HG02610 (cell line): ENCODE results near the gene TIGD3.

Experiments
- ATAC-seq: cut with Tn5 transposase; IDR thresholded peaks from one replicate; pipeline ENCODE4 v1.9.1; 2021; ENCODE audit warnings: mild to moderate bottlenecking, moderate library complexity; ENCODE audit not compliant: unreplicated experiment

The TIGD3 gene

DNA sequence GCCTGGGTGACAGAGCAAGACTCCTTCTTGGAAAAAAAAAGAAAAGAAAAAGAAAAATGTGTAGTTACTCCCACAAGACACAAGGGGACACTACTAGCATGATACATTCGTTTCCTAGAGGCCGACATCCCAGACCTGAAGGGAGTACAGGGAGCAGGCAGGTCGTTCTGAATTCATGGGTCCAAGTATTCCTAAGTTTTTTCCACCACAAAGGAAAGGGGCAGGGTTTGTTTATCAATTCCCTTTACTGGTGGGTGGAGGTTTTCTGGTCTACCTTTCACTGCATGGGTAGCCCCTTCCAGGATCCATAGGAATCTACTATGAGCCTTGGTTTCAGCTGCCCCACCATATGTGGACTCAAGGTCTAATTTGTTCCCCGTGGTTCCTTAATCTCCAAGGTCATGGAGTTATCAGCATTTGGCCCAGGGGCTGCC lies 11.8 kb downstream of the TIGD3 start:
- no peak for ATAC-seq

DNA sequence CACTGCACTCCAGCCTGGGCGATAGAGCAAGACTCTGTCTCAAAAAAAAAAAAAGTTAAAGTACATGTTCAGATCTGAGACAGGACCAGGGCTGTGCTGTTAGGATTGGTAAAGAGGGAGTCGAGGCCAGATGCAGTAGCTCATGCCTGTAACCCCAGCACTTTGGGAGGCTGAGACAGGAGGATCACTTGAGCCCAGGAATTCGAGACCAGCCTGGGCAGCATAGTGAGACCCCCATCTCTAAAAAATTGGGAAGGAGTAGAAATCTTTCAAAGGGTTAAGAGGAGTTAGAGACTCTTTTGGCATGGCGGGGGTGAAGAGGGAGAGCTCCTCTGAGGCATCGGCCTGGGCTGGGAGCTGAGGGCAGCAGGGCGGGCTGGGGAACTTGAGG lies 16.1 kb downstream of the TIGD3 start:
- ATAC-seq: no peak

DNA sequence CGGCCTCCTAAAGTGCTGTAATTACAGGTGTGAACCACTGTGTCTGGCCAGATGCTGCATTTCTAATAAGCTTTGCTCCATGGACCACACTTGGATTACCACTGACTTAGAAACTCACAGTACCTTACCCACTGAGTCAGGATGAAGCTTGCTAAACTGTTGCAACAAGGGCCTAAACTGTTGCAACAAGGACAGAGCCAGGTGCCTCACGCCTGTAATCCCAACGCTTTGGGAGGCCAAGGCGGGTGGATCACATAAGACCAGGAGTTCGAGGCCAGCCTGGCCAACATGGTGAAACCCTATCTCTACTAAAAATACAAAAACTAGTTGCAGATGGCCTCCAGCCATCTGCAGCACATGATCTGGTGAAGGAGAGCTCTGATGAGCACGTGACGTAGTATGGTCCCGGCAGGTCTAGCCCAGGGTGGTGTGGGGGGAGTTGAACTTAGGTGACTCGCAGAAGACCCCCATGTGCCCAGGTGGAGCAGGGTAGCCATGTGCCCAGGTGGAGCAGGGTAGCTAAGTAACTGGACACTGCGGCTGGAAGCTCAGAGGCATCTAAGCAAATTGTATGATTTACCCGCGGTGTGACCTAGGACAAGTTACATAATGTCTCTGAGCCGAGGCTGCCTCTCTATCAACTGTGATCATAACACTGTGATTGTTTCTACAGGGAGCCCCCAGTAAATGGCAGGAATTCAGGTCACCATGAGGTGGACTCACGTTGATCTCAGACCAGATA lies 19.5 kb downstream of the TIGD3 start:
- ATAC-seq: no peak

DNA sequence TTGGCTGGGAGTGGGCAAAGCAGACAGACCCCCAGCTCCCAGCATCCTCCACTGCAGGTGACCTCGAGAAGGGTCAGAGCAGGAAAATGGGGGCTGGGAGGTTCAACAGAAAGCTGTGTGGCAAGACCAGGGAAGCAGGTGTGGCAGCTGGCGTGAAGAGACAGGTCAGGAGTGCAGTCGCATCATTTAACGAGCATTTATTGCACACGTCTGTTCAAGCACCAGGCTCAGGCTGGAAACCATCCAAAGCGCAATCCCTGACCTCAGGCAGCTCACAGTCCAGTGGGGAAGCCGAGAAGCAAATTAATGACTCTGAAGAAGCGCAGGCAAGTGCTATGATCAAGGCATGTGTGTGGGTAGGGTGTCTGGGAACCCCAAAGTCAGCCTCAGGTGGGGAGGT lies 20.5 kb downstream of the TIGD3 start:
- ATAC-seq: no peak

DNA sequence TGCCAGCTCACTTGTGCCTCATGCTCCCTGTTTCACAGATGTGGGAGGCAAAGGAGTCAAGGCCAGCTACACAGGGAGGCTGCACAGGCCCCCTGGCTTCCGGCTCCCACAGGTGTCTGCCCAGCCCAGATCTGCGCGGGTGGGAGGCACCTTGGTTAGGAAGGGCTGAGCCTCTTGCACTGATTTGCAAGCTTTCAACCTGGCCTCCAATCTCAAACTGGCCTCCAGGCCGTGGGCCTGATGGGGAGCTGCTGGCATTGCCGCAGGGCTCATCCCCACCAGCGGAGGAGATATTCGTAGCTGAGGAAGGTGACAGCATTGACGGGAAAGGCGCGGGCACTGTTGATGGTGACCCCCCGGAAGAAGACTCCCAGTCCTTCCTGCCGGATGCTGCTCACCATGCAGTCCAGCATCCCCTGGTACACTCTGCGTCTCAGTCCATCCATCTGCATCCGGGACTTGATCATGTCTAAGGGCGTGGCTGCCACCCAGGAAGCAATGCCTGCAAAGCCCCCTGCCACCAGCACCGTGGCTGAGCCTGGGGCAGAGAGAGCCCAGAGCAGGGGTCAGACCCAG lies 21.7 kb downstream of the TIGD3 start:
- no peak for ATAC-seq

DNA sequence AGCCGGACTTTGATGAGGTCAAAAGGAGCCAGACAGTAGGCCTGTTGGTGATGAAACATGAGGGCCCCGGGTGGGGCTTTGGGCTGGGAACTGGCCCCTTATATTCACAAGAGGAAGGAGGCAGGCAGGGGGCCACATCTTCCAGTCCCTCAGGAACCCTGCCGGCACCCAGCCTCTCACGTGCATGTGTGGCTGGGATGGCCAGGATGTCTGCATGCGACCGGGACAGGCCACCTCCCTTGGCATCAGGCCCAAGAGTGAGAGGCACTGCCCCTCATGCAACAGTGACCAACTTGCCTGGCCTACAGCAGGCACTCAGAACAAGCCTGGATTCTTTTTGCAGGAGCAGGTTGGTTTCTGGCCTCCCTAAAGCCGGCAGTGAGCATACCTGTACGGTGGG lies 22.5 kb downstream of the TIGD3 start:
- no peak for ATAC-seq

DNA sequence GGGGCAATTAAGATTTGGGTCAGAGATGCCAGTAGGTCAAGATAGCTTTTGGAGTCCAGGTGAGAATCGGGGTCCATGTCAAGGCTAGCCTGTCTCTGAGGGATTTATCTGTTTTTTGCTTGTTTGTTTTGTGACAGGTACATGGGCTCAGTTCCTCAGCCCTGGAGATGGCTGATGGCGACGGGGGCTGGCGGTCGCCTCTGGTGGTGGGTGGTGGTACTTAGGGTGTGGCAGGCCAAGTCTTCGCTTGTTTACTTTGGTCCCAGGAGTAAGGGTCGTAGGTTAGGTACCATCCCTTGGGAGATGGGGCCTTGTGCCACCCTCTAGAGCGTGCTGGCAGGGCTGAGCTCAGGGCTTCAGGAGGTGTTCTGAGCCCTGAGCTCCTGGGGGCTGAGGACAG lies 23.2 kb downstream of the TIGD3 start:
- ATAC-seq: no peak

DNA sequence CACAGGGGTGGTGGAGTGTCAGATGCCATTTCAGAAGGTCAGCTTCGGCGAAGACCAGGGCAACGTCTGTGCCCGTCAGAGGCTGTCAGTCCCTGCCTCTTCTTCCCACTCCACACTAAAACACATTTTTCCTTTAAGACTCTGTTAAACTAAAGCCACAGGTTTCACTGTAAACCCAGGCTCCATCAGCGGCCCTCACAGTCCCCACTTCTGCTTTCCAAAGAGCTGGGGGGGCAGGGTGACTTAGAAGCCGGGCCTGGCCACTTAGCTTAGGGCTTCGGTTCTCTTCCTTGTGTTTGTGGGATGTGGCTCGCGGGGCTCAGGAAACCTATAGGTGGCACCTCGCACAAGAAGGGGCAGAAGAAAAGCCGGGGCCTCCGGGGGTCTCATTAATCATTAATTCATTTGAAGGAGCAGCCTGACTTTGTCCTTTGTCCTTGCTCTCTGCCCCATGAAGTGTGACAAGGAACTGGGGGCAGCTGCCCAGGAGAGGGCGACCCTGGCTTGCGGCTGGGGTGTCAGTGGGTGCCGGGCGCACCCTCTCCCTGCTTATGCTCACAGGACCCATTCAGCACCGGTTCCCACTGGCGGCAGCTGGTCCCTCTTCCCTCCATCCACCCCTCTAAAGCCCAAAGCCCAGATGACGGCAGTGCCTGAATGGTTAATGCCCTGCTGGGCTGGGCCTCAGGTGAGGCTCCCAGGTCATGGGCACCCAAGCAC lies 23.8 kb downstream of the TIGD3 start:
- ATAC-seq: no peak

DNA sequence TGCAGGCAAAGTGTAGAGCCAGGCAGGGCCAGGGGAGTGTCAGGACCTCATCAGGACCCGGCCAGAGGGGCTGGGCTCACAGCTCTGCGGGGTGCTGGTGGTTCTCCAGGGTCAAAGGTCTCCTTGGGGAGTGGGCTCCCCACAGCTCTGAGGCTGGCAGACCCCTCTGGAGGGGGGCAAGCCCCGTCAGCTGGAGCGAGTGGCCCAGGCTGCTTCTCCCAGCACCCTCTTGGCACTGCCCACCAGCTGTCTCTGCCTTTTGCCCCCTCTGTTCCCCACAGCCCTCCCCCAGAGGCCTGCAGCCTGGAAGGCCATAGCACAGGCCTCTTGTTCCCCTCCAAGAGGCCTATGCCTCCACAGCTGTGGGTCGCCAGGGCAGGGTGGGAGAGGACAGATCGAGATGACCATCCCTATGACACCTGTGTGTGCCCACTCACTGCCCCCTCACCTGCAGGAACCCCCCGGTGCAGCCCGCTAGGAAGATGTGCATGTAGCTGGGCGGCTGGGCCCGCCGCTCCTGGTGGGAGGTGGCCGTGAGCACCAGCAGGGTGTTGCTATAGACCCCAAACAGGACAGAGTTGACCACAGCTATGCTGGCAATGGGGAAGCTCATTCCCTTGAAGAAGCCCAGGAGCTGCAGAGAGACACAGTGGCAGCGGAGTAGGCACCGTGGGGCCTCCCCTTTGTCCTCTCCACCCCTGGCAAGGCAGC lies 24.5 kb downstream of the TIGD3 start:
- no peak for ATAC-seq

DNA sequence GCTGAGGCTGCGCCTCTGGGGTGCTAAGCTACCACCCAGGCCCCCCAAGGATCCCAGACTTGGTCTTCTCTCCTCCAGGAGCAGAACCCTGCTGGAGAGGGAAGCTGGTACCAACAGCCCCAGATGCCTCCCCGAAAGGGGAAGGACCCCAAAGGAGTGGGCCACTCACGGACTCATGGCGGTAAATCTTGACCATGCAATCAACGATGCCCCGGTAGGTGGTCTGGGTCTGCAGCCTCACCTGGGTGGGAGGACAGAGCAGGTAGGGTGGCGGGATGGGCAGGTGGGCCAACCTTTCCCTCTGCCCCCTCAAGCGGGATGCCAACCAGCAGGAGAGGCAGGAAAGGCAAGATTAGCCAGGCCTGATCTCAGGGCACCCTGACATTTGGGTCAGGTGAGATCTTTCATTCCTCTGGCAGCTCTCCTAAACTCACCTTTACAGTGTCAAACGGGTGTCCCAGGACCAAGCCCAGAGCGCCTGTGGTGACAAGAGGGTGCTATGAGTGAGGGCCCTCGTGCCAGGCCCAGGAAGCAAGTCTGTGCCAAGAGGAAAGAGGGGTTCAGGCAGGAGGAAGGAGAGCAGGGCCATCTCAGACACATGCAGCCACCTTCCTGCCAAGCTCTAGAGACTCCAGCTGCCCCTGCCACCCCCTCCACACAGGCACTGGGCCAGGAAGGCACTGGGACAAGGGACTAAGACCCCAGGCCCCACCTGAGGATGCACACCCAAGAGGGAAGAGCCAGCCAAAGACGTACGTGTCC lies 25.3 kb downstream of the TIGD3 start:
- ATAC-seq: no peak

DNA sequence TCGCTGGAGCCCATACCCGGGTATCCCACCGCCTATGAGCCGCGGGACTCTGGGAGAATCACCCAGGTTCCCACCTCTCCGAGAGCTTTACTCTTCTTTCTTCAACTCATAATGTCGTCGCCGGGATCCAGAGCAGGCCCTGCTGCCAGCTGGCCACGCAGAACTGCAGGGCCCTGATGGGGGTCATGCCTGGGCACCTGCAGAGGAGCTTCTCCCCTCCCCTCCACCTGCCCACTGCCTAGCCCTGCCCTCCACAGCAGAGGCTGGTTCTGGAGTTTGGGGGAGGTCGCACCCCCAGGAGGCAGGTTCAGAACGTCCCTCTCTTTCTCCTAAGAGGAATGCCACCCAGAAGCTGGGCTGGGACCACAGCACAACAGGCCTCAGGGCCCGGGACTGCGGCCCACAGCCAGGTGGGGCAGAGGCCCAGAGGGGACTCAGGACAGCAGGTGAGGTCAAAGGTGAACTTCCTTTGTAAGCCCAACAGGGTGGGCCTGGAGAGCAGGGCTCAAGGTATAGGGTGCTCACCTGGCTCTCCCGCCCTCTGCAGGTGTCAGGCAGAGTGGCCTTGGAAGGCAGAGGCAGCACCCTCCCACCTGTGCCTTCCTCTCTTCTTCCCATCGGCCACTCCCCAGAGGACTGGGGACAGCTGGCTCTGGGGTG lies 26.0 kb downstream of the TIGD3 start:
- no peak for ATAC-seq

DNA sequence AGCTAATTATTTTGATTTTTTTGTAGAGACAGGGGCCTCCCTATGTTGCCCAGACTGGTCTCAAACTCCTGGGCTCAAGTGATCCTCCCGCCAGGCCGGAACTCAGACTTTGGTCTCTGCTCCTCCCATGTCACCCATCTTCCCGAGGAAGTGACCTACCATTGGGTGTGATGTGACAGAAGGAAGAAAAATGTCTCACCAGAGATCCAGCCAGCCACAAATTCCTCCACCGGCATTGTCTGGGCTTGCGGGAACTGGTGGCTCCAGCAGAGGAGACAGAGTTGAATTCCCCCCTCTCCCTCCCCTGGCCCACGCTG lies 27.1 kb downstream of the TIGD3 start:
- ATAC-seq: no peak

DNA sequence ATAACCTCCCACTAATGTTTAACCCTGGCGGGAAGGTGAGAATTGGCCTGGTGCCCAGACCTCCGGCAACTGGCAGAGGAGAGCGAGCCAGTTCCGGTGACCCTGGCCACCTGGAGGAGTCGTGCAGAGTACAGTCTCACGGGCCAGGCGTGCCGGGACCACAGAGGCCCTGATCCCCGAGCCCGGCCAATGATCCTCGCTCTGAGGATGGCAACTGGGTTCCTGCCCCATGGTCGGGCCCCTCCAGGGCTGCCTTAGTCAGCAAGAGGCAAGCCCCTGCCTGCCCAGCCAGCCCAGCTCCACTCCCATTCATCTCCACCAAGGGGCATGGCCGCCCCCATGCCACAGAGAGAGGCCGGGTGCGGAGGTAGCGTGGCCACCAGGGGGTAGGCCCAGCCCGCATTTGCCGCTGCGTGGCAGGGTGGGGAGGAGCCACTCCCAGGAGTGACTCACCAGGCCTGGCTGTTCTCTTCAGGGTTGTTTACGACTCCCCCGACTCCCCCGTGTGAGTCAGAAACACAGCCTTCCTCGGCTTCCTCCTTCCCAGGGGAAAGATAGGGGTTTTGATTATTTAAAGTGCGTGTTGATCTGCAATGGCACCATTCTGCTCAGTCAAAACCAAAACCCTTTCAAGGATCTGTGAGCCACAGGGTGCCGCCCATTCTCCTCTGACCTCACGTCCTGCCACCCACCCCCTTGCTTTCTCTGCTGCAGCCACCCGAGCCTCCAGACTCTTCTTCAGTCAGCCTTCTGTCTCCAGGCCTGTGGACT lies 27.7 kb downstream of the TIGD3 start, which contains the start of gene SLC25A45:
TSS of gene SLC25A45 (minus strand) at position 614 of the 771 bp plus-strand sequence. CDS start 695 bp downstream, outside the sequence.
- ATAC-seq: peak; percentile 69

DNA sequence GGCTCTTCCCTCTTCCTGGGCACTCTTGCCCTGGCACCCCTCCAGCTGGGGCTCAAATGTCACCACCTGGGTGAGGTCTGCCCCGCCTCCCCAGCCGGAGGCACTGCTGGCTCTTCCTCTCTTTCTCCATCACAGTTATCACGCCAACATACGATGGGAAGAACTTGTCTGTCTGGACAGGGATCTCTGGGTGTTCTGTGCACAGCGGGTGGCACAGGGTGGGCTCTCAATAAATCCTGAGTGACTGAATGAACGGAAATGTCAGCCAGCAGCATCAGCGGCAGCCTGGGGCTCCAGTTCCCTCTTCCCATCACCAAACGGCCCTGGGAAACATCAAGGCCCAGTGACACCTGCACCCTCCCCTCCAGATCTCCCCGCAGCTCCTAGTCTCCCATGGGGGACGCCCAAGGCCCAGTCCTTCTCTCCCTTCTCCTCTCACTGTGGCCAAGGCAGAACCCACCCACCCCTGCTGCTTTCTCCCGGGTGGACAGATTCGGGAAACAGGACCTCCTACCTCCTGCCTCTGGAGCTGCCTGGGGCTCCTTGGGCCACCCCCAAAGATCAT lies 28.3 kb downstream of the TIGD3 start:
- ATAC-seq: no peak

DNA sequence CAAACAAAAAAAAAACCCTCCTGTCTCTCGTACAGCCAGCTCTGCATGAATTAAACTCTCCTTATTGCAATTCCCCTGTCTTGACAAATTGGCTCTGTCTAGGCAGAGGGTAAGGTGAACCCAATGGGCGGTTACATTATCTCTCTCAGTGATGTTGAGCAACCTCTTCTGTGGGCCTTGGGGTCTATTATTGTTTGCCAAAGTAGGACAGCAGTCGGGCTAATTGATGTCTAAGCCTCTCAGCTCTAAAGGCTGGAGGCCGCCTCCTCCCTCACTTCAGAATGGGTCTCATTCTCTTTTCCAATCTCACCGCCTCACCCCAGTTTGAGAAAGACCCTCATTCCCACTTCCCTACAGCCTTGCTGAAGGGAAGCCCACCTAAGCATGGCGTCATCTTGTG lies 29.2 kb downstream of the TIGD3 start:
- no peak for ATAC-seq

DNA sequence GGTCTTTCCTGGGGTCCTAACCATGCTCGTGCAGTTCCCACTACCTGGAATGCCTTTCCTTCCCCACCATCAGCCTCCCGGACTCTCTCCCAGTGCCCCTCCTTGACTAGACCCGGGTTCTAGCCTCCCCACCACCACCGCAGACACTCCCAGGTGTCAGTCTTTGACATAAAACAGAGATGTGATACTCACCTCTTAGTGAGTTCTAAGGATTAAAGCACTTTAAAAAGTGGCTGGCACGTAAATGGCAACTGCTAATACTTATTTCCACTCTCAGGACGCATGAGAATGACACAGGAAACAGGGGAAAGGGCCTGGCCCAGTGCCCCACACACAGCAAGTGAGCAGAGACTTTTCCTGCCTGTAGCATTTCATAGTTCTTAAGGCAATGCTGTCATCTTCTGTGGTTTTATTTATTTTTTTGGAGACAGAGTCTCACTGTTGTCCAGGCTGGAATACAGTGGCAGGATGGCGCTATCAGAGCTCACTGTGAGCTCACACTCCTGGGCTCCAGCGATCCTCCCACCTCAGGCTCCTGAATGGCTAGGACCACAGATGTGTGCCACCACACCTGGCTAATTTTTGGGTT lies 29.8 kb downstream of the TIGD3 start:
- ATAC-seq: no peak

DNA sequence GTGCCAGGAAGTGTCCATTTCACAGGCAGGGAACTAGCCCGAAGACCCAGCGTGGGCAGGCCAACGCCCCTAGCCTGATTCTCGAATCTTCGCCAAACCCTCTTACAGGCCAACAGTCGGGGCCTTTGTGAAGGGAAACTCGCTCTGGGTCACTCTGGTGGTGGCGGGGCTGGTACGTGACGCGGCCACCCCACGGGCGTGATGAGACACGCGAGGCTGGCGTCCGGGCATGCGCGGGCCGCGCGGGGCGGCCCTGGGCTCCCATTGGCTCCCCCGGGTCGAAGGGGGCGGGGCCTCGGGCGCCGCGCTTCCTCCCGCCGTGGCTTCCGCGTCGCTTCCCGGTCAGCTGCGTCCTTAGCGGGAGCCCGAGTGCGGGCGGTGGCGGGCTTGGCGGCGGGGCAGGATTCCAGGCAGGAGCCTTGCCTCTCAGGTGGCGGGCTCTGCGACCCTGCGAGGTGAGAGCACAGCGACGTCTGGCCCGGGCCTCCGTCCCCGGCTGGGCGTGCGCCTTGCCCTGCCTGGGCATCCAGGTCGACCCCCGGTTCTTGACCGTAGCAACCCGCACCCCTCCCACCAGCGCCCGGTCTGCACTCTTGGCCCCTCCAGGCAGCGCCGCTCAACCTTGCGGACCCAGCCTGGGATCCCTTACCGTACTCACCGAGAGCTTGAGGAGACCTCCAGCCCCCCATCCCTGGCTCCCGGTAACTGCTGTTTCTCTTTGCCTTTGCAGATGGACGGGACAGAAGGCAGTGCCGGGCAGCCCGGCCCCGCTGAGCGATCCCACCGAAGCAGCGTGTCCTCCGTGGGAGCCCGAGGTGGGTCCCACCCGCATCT lies 32.0 kb downstream of the TIGD3 start, which contains the start of gene FRMD8:
TSS of gene FRMD8 (plus strand) at position 331 of the 834 bp plus-strand sequence. CDS start at position 731, 400 bp downstream.
- peak; percentile 37 for ATAC-seq

DNA sequence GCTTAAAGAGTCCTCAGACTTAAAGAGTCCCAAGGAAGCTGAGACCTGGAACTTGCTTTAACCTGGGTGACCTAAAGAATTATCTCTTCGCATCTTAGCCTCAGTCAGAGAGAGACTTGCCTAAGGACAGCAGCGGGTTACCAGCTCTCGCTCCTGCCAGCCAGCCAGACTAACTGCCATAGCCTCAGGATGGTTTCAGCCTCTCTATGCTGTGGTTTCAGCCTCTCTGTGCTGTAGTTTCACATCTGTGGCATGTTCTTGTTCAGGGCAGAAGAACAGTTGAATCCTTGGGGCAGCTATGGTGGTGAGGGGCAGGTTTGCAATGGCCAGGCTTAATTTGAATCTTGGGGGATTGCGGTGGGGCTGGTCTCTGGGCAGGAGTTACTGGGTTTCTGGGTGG lies 34.2 kb downstream of the TIGD3 start:
- no peak for ATAC-seq
